Measurements from ENCODE around the gene FJX1.

The FJX1 gene

DNA sequence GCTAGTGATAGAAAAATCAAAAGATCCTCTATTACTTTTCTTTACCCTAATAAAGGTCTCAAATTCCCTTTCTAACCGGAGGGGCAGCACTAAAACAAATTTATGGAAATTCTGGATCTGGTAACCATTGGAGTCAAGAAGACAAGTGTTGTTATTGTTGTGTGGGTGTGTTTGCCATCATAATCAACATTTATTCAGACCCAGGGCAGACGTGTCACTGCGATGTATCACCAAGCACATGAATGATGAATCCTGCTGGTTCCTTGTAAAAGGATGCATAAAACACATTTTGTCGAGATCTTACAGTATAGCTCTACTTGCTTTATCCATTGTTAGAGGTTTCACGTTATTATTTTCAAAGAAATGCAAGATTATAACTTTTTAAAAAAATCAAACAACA is 12.1 kb upstream of the FJX1 start:
- DNase-seq (ENCODE audit: low read depth): no peak

DNA sequence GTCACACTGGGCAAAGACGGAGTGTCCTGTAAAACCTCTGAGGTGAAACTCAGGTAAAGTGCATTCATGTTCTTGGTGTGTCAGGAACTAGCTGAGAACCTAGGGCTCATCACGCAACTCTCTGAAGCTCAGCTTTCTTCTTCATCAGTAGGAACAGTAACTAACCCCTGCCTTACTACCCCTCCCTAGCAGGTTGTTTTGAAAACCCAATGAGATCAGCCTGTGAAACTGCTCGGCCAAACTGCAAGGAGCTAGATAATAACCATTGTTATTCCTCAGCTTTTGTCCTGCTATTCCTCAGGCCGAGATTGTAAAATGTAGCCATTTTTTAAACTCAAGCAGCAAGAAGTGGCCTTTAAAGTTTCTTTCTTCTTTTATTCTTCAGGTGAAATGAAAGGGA is 9.8 kb upstream of the FJX1 start:
- no peak for DNase-seq (ENCODE audit: low read depth)

DNA sequence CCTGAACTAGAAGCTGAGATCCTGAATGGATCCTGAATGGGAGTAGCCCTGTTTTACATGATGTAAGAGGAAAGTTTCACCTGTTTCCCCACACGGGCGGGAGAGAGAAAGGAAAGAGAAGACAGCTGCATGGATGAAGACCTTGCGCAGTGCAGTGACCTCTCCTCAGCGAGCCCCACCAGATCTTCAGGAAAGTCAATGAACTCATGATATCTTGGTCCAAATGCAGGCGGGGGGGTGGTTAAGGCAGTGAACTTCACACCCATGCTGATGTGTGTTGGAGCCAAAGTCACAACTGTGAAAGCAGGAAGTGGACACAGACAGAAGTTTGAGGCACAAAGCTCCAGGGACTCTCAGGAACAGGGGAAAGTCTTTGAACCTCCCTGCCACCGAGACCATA is 8.6 kb upstream of the FJX1 start:
- no peak for DNase-seq (ENCODE audit: low read depth)

DNA sequence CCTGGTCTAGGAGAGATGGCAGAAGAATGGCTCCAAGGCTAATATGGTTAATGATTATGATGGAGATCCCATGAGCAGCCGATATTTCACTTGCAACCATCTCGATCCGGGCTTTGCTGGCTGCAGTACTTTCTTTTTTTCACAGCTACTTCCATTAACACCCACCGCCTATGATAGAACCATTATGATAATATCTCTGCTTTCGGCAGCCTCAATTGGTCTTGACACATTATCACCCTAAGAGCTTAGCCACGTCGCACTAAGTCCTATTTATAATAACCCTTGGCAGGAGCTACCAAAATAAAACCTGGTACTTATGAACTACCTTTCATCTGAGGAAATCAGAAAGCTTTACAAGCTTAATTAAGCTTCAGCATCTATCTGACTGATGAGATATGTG is 7.6 kb upstream of the FJX1 start:
- no peak for DNase-seq (ENCODE audit: low read depth)

DNA sequence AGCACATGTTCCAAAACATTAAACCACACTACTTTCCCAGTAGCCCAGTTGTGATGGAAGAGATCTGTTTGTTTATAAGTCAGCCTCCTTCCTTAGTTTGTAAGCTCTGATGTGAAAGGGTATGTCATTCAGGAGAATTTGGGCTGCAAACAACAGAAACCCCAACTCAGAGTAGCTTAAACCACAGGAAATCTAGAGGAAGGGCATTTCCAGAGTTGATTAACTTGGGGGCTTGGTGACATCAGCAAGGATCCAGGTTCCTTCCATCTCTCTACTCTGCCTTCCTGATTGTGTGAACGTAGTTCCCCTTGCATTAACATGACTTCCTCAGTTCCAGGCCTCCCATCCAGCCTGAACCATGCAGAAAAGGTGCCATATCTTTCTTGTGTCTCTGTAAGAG is 6.5 kb upstream of the FJX1 start:
- no peak for DNase-seq (ENCODE audit: low read depth)

DNA sequence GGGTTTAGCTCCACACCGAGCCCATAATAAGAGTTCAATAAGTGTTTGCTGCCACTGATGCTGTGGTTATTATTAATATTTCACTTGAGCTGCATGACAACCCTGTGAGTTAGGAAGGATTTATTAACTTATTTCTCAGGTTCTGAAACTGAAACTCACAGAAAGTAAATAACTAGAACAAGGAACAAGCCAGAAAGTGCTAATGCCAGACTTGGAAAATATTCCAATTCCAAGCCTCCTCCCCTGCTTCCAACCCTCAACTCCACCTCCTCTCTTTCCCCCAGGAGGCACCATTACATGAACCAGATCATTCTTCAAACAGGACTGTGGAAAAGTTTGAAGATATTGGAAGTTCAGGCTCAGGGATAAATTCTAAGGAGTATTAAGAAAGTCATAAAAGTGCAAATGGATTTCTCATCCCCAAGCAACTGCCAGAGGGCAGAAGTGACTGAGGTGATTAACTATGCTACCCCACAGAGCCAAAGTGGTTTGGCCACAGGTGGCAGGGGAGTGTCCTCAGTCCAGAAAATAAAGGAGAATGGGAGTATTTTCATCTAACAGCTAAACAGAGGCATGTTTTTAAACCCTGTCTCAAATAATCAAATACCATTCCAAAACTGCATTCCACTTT is 3.2 kb upstream of the FJX1 start:
- no peak for DNase-seq (ENCODE audit: low read depth)

DNA sequence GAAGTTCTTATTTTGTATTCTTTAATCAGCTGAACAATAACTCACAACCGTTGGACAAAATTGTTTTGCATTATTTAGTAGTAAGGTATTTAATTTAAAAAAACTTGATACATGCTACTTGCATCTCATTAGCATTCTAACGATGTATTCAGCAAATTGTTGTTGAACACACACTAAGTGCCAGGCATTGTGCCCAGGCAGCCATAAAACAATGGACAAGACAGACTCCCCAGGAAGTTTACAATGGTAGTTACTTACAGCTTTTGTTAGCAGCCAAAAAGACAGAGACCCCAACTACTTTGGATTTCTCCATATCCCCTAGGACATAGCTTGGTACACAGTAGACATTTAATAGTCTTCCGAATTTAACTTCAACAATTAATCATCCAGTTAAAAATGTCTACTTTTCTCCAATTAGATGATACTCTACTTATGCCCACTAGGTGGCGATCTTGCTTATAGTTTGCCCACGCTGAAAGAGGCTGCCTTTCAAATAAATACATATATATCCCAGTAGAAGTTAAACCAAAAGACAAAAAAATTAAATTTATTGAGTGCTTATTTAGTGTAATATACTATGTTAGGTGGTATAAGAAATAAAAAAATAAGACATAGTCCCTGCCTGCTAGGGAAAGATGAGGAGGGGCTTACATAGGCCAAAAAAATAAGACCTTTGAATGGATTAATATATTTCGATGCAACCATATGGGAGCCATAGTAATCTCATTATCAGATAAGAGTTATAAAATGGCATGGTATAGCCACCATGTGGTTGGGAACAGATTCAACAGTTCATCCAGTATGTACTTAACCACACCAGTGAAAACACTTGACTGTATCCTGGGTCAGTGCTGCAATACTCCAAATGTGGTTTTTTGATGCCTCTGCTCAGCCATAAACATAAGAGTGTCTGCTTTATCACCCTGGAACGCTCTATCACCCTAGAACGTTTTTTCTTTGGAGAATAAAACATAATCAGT is 2.0 kb upstream of the FJX1 start:
- DNase-seq (ENCODE audit: low read depth): no peak

DNA sequence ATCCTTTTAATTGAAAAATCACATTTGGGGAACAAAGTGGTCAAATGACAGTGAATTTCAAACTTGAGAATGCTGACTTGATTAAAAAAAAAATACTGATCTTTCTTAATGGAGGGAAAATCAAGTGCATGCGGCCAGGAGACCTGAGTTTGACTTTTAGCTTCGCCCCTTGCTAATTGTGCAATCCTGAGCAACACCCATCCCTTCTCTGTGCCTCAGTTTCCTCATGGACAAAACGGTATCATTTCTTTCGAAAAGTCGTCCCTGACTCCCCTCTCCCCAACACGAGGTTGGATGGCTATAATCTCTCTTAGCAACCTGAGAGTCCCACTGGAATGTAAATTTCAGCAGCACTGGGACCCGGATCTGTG is 959 bp upstream of the FJX1 start:
- no peak for DNase-seq (ENCODE audit: low read depth)

DNA sequence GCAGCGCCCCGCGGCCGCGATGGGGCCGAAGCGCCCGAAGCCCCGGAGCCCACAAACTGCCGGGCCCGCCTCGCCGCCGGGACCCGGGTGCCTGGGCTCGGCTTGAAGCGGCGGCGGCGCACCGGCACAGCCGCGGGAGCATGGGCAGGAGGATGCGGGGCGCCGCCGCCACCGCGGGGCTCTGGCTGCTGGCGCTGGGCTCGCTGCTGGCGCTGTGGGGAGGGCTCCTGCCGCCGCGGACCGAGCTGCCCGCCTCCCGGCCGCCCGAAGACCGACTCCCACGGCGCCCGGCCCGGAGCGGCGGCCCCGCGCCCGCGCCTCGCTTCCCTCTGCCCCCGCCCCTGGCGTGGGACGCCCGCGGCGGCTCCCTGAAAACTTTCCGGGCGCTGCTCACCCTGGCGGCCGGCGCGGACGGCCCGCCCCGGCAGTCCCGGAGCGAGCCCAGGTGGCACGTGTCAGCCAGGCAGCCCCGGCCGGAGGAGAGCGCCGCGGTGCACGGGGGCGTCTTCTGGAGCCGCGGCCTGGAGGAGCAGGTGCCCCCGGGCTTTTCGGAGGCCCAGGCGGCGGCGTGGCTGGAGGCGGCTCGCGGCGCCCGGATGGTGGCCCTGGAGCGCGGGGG is 346 bp downstream of the FJX1 start:
- no peak for DNase-seq (ENCODE audit: low read depth)

DNA sequence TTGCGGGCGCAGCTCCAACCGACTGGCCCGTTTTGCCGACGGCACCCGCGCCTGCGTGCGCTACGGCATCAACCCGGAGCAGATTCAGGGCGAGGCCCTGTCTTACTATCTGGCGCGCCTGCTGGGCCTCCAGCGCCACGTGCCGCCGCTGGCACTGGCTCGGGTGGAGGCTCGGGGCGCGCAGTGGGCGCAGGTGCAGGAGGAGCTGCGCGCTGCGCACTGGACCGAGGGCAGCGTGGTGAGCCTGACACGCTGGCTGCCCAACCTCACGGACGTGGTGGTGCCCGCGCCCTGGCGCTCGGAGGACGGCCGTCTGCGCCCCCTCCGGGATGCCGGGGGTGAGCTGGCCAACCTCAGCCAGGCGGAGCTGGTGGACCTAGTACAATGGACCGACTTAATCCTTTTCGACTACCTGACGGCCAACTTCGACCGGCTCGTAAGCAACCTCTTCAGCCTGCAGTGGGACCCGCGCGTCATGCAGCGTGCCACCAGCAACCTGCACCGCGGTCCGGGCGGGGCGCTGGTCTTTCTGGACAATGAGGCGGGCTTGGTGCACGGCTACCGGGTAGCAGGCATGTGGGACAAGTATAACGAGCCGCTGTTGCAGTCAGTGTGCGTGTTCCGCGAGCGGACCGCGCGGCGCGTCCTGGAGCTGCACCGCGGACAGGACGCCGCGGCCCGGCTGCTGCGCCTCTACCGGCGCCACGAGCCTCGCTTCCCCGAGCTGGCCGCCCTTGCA is 1.0 kb downstream of the FJX1 start:
- DNase-seq (ENCODE audit: low read depth): no peak

DNA sequence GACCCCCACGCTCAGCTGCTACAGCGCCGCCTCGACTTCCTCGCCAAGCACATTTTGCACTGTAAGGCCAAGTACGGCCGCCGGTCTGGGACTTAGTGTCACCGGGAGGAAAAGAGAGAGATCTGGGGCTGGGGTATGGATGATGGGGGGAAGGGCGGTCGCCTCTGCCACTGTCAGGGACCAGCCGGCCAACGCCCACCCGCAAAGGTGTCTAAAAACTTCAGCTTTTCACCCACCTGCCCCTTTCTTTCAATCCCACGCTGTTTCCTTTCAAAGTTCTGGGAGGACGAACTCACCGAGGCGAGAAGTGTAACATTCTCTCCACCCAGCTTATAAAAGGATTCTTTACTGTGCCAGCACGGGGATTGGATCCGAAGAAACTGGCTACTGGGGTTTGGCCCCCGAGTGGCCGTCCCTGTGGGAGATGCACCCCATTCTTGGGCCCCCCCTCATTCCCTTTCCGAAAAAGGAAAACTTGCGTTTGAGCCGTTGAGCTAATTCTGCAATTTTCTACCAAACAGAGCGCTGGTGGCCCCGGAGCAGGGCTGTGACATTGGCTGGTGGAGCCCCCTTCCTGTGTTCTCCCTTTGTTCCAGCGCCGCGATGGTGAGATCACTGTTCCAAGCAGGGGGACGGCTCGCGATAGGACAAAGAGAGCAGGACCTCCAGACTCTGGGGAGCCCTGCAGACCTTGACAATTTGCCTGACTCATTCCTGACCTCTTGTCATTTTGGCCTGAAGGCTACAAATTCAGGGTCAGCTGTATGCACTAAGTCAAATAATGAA is 1.8 kb downstream of the FJX1 start:
- no peak for DNase-seq (ENCODE audit: low read depth)

DNA sequence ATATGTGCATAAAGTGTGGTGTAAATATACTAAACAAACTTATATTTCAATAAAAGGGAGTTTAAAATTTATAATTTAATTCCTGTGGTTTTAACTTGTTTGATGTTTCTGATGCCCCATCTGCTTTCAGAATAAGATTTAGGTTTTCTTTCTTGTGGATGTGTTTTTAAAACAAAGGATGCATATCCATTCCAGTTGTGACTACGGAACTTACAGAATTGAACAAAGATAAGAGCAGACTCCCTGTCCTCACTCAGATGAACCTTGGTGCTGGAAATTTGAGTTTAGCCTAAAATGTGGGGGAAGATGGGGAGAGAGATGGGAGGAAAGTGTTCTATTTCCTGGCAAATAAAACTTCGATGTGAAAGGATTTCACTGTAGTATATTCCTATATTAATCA is 2.5 kb downstream of the FJX1 start:
- no peak for DNase-seq (ENCODE audit: low read depth)

DNA sequence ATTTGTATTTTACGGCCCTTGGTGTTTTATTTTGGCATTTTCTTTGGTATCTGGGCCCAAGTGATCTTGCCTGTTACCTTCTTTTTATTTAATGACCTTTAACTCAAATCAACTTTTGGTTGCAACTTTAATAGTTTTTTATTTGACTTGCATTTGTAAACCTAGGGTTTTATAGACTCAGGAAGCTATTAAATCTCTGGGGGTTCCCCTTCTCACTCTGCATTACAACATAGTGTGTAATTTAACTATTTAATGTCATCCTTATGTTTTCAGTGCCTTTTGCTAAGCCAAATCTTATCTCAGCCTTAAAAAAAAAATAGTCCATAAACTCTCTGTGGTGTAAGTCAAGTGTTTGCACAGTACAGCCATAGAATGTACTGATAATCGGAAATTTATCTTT is 3.4 kb downstream of the FJX1 start:
- no peak for DNase-seq (ENCODE audit: low read depth)

DNA sequence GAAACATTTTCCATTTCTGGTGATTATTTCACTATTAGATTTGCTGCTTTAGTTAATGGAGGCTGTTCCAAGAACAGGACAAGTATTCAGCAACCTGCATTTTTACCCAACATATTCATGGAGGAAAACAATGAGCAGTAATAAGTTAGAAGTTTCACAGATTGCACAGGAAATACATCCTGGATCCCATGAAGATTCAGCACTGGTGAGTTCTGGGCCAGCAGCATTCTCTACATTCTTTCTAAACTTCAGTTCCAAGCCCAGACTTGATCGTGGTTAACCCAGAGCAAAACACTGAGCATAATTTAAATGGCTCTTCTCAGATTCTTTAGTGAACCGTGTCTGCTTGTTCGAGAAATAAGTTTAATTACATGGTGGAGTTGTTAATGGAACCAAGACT is 3.8 kb downstream of the FJX1 start:
- peak; percentile 82 for DNase-seq (ENCODE audit: low read depth)

DNA sequence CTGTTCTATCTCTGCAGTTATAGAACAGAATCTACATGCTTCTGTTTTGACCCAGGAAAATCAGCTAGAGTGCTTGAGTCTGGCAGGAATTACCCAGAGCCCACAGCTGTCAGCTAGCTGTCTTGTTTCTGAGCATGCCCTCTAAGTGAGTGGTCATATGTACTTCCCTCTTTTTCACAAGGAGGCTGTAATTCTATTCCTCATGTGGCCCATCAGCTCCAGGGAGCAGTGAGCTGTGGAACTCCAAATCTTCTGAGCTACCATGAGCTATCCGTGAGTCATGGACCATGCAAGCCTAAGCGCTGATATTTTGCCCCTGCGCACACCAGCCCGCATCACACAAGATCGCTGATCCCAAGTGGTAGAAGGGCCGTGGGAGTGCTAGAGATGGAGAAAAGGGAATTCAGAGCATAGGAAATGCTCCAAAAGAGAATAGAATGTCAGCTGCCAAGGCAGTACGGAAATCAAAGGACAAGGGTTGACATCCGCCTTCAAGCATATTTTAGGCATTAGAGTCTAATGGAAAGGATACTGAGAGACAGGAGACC is 5.4 kb downstream of the FJX1 start:
- DNase-seq (ENCODE audit: low read depth): peak; percentile 96

DNA sequence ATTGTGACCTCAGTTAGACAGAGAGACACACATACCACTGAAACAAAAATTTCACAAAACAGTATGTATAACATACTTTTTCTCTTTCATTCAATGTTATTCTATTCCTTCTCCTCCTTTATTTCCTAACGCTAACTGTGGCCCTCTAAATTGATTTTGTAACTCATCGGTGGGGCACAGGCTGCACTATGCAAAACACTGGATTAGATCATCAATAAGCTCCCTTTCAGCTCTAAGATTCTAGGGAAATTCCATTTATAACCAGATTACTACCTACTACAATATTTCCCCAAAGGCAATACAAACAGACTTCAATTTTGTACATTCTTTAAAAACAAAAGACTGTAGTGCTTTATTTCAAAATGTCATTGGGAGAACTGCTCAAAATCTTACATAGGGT is 6.1 kb downstream of the FJX1 start:
- DNase-seq (ENCODE audit: low read depth): no peak

DNA sequence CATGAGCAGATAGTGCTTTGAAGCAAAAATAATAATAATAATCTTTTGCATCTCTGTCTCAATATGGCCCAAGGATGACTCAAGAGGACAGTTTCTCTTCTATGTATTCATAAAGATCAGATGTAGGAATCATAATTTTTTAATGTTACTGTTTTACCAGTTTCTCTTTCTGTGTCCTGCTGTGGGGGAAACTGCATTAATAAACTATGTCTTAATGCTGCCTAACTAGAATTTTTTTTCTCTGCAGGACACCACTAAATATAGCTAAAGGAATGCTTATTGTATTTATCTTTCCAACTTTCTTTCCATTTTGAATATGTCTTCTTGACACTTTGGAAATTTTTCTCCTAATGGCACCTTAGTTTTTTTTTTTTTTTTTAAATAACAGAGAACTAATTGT is 6.5 kb downstream of the FJX1 start:
- DNase-seq (ENCODE audit: low read depth): no peak

DNA sequence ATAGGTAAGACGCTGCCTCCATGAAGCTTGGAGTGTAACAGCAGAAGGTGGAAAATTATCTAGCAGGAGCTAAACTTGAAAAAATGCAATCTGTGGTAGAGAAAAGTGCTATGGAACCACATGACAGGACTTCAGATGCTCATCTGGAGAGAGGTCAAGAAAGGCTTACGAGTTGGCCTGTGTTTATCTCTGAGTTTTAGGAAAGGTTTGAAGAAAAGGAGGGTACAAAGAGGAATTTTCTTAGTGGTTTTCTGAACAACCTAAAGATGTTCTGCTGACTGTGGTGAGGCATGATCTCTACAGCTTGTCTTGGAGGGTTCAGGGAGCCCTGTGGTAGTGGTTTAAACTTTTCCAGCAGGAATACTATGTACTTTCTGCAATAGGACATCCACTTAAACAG is 8.2 kb downstream of the FJX1 start:
- DNase-seq (ENCODE audit: low read depth): no peak

DNA sequence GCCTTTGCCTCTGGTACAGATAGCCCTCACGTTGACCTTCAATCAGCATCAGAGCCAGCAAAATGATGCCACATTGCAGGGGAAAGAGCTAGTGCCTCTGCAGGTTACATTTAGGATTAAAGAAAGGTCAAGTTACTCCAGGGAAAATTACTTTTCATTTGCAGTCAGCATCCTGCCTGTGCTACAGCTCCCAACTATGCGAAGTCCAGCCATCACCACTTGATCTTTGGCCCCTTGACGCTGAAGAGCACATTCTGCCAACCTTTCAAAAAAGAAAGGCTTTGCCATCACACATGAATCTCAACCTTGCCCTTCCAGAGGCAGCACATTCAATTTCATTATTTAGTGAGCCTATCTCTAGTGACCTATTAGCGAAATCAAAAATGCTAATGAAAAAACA is 11.3 kb downstream of the FJX1 start:
- no peak for DNase-seq (ENCODE audit: low read depth)

DNA sequence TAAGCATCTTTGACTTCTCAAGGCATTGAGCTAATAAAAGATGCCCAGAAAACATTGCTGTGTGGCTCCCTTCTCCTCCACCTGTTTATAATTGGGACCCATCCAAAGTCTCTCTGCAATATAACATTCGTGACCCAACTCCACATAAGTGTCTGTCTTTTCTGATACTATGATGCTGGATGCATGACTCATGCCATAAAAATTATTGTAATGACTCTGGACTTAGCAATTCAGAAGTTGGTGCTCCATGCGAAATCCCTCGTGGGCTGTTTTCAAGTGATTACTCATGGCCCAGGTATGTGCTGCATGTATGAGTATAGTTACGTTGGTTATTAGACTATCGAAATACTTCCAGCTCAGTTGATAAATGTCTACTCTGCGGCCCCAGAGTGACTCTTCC is 11.7 kb downstream of the FJX1 start:
- peak; percentile 100 for DNase-seq (ENCODE audit: low read depth)

DNA sequence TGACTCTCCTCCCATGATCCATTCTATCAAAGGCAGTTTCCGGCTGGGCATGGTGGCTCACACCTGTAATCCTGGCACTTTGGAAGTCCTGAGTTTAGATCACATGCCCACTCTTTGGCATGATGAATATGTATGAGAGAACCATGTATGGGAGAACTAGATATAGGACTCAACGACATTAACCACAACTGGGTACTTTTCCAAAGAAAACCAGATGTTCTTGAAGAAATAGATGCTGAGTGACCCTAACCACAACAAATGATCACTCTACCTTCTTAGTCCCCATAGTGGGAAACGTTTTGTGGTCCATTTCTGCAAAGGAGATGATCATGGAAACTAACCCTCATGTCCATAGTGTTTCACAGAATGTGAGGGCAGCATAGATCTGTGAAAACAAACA is 13.6 kb downstream of the FJX1 start:
- no peak for DNase-seq (ENCODE audit: low read depth)

DNA sequence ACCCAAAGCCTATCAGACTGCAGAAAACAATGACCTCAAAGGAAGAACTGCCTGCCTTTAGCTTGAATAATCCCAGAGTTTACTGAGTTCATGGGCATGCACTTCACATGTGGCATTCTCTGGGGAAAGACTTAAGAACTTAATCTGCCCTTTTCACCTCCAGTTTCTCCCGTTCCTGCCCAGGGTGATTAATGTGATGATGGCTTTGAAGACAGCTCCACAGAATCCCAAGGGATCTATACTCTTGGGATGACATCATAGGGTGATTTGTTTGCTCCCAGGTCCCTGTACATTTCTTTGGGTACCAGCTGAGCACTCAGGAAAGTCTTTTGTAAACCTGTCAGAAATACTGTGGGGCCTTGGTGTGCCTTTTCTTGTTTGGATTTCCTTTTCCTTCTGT is 14.0 kb downstream of the FJX1 start:
- no peak for DNase-seq (ENCODE audit: low read depth)

Data from HS-5 (cell line).